K562 (cell line): ENCODE data around the gene WTAP. TPM values are rescaled to one million over a fixed set of nuclear protein-coding genes. Genes with fewer than 3 reads are reported as not detected.

Experiments used
- ATAC-seq: fragments of 200-7000 bp; cut with Tn5 transposase; 3 replicates; pipeline ENCODE4 v1.9.1; 2020; ENCODE audit warnings: moderate library complexity
- BruUV-seq: library from RNA; stranded (reverse); fragments of 400-500 nt; replicated peaks from 2 replicates; lab custom pipeline; 2021; lab: Mats Ljungman, UMichigan
- CTCF ChIA-PET: fragments of 300-600 bp; formaldehyde crosslinking; extraction: SDS; loops from one replicate; lab custom pipeline; 2021; ENCODE audit warnings: low intra/inter-chr PET ratio; lab: Yijun Ruan, JAX
- POLR2A ChIA-PET: fragments of 300-600, 350-650 bp; sonication (Branson Sonifier 250); formaldehyde crosslinking; extraction: SDS; loops from one replicate; lab custom pipeline; 2021; ENCODE audit warnings: antibody characterized with exemption, inconsistent platforms; lab: Yijun Ruan, JAX
- DNase-seq, 4 experiments: peaks; one replicate each; pipeline versions ENCODE4 v3.0.0 to v3.0.0-alpha.2; 2011 to 2018; ENCODE audit warnings: low spot score in 3 of 4, mixed read lengths in 3 of 4; ENCODE audit errors: extremely low read depth in 1 of 4
- FAIRE-seq: peaks from 2 replicates; lab custom pipeline; 2011; peaks lifted over from hg19 to GRCh38; lab: Jason Lieb, UNC
- H2AFZ ChIP-seq: 2 replicates; pipeline ENCODE4 v1.6.0; 2011; ENCODE audit warnings: low read depth, low read length, control low read depth, inconsistent platforms
- H3K27ac ChIP-seq: fragments of 200-600 bp; 3 replicates; pipeline ENCODE4 v1.8.0; 2011; ENCODE audit warnings: low read depth, mild to moderate bottlenecking, control low read depth, inconsistent platforms, low read length, moderate library complexity, mixed read lengths; ENCODE audit errors: extremely low read depth
- H3K27me3 ChIP-seq, 2 experiments: fragments of 300-600 bp in 1 of 2; 2 replicates in 1 of 2; 3 replicates in 1 of 2; pipeline versions ENCODE4 v1.6.0 to v1.8.0; 2011; ENCODE audit warnings: inconsistent platforms in 2 of 2, low read length in 2 of 2, mild to moderate bottlenecking in 1 of 2, mixed read lengths in 1 of 2, moderate library complexity in 1 of 2; ENCODE audit not compliant: control insufficient read depth in 2 of 2, insufficient read depth in 2 of 2
- H3K36me3 ChIP-seq: fragments of 300-600 bp; 3 replicates; pipeline ENCODE4 v1.8.0; 2011; ENCODE audit warnings: mild to moderate bottlenecking, low read length, inconsistent platforms; ENCODE audit not compliant: control insufficient read depth, insufficient read depth
- H3K4me1 ChIP-seq, 2 experiments: fragments of 200-600 bp in 1 of 2; replicated peaks in 1 of 2; 2 replicates in 1 of 2; 3 replicates in 1 of 2; pipeline versions ENCODE4 v1.5.1 to v1.8.0; 2011; ENCODE audit warnings: inconsistent platforms in 2 of 2, low read length in 2 of 2, mild to moderate bottlenecking in 1 of 2, mixed read lengths in 1 of 2, moderate library complexity in 1 of 2; ENCODE audit not compliant: control insufficient read depth in 2 of 2, insufficient read depth in 2 of 2
- H3K4me2 ChIP-seq: 2 replicates; pipeline ENCODE4 v1.6.1; 2011; ENCODE audit warnings: low read length, control low read depth, inconsistent platforms, mixed read lengths; ENCODE audit not compliant: insufficient read depth
- H3K4me3 ChIP-seq: fragments of 200-600 bp; sonication (generic), shearing (Covaris generic); 2 replicates; pipeline ENCODE4 v1.5.1; 2016; ENCODE audit warnings: control low read depth, inconsistent platforms
- H3K79me2 ChIP-seq: fragments of 200-600 bp; 3 replicates; pipeline ENCODE4 v1.8.0; 2011; ENCODE audit warnings: low read length, inconsistent platforms; ENCODE audit not compliant: control insufficient read depth, insufficient read depth
- H3K9ac ChIP-seq, 2 experiments: 2 replicates each; pipeline versions ENCODE4 v1.6.0 to v1.6.1; 2011; ENCODE audit warnings: low read depth in 2 of 2, low read length in 2 of 2, control low read depth in 1 of 2, inconsistent platforms in 1 of 2, mild to moderate bottlenecking in 1 of 2, mixed read lengths in 1 of 2; ENCODE audit not compliant: insufficient read depth in 1 of 2
- H3K9me1 ChIP-seq: one replicate; pipeline ENCODE4 v1.6.0; 2011; ENCODE audit warnings: inconsistent platforms, mild to moderate bottlenecking, low read length, moderate library complexity; ENCODE audit not compliant: control insufficient read depth, insufficient read depth
- H3K9me3 ChIP-seq: replicated peaks from 2 replicates; pipeline ENCODE4 v1.5.1; 2011; ENCODE audit warnings: low read depth, low read length, inconsistent platforms; ENCODE audit not compliant: control insufficient read depth, insufficient read depth
- H4K20me1 ChIP-seq: replicated peaks from 2 replicates; pipeline ENCODE4 v1.6.1; 2011; ENCODE audit warnings: low read length, inconsistent platforms, mixed read lengths; ENCODE audit not compliant: control insufficient read depth, insufficient read depth
- ATF6 ChIP-seq: sonication (generic); formaldehyde crosslinking; IDR thresholded peaks from 2 replicates; pipeline ENCODE4 v1.4.0; 2020; ENCODE audit warnings: mild to moderate bottlenecking, missing genetic modification reagents
- CCNT2 ChIP-seq: IDR thresholded peaks from 2 replicates; pipeline ENCODE4 v1.6.1; 2011; ENCODE audit warnings: borderline replicate concordance, low read depth, mild to moderate bottlenecking, moderate library complexity, mixed read lengths, low read length; ENCODE audit not compliant: insufficient read length; ENCODE audit errors: extremely low read depth
- DLX4 ChIP-seq: fragments of 250-450 bp; sonication (Bioruptor Pico); IDR thresholded peaks from 2 replicates; pipeline ENCODE4 v1.6.1; 2021; ENCODE audit warnings: mild to moderate bottlenecking
- ELF1 ChIP-seq: fragments of 200-800 bp; sonication (Bioruptor generic); IDR thresholded peaks from 2 replicates; pipeline ENCODE4 v1.6.1; 2016; ENCODE audit warnings: missing genetic modification characterization, missing compliant biosample characterization
- ETV6 ChIP-seq, 3 experiments: fragments of 150-350 bp in 1 of 3; sonication (generic) in 1 of 3; formaldehyde crosslinking in 1 of 3; IDR thresholded peaks; 2 replicates each; pipeline versions ENCODE4 v1.6.1 to v1.8.0; 2014 to 2022; ENCODE audit warnings: borderline replicate concordance in 2 of 3, low read depth in 2 of 3, antibody characterized with exemption in 1 of 3, low read length in 1 of 3, mild to moderate bottlenecking in 1 of 3, missing genetic modification reagents in 1 of 3
- FOXP1 ChIP-seq: sonication (generic); formaldehyde crosslinking; IDR thresholded peaks from 2 replicates; pipeline ENCODE4 v1.8.0; 2022; ENCODE audit warnings: mild to moderate bottlenecking, missing genetic modification reagents
- MIER1 ChIP-seq: fragments of 450-650 bp; IDR thresholded peaks from 2 replicates; pipeline ENCODE4 v1.6.1; 2016; ENCODE audit warnings: antibody characterized with exemption, mild to moderate bottlenecking, low read depth
- MTF1 ChIP-seq: fragments of 250-450 bp; sonication (Bioruptor Pico); IDR thresholded peaks from 2 replicates; pipeline ENCODE4 v1.9.0; 2021; ENCODE audit warnings: moderate library complexity, mild to moderate bottlenecking, inconsistent platforms, borderline replicate concordance
- NKRF ChIP-seq: fragments of 450-650 bp; IDR thresholded peaks from 2 replicates; pipeline ENCODE4 v1.6.1; 2016; ENCODE audit warnings: borderline replicate concordance
- SMAD4 ChIP-seq: fragments of 250-450 bp; sonication (Bioruptor Pico); conservative IDR thresholded peaks from 2 replicates; pipeline ENCODE4 v1.8.0; 2021; ENCODE audit warnings: inconsistent platforms, mild to moderate bottlenecking, moderate library complexity
- TCF15 ChIP-seq: fragments of 250-450 bp; sonication (Bioruptor Pico); IDR thresholded peaks from 2 replicates; pipeline ENCODE4 v1.8.0; 2022; ENCODE audit warnings: moderate library complexity, mild to moderate bottlenecking, inconsistent platforms
- XRCC5 ChIP-seq: fragments of 200-400 bp; formaldehyde crosslinking; IDR thresholded peaks from 2 replicates; pipeline ENCODE4 v1.6.1; 2017; ENCODE audit warnings: low read depth, mild to moderate bottlenecking, low read length
- ZBTB7A ChIP-seq: IDR thresholded peaks from 2 replicates; pipeline ENCODE4 v1.6.1; 2011; ENCODE audit warnings: low read depth, mild to moderate bottlenecking, low read length, moderate library complexity, borderline replicate concordance; ENCODE audit not compliant: control insufficient read depth
- ZKSCAN3 ChIP-seq: fragments of 250-450 bp; sonication (Bioruptor Pico); IDR thresholded peaks from 2 replicates; pipeline ENCODE4 v1.4.0; 2020
- in situ Hi-C: fragments of 300-500 bp; cut with MboI; formaldehyde crosslinking; loops from 4 replicates; pipeline ENCODE4 v1.15.0; 2018; ENCODE audit warnings: inconsistent platforms, mixed read lengths
- intact Hi-C: fragments of 100-400 bp; cut with micrococcal nuclease; formaldehyde crosslinking; loops from 2 replicates; pipeline ENCODE4 v1.14.2; 2022
- polyA plus RNA-seq, 8 experiments: library from polyadenylated mRNA; depleted of rRNA in 4 of 8; stranded (reverse) in 5 of 8; unstranded in 3 of 8; fragments of >200 nt; fragmentation: Nextera tagmentation in 2 of 8; fragmentation: Illumina TruSeq in 1 of 8; extraction: Ambion mirVana in 2 of 8; extraction: Trizol in 1 of 8; gene quantifications; 2 replicates each; pipeline versions ENCODE4 v1.2.1 to v1.2.3, GENCODE V29; 2011 to 2014; ENCODE audit warnings: inconsistent platforms in 1 of 8, missing spikeins in 1 of 8
- total RNA-seq, 7 experiments: library from RNA; depleted of rRNA in 6 of 7; stranded (reverse); fragments of >200 nt in 6 of 7; fragmentation: Illumina TruSeq in 2 of 7; extraction: Trizol in 2 of 7; gene quantifications; 2 replicates each; pipeline versions ENCODE4 v1.2.1 to v1.2.3, GENCODE V29; 2011 to 2021; ENCODE audit warnings: low replicate concordance in 1 of 7

Gene WTAP
- total and polyA plus RNA-seq, 9 of the 15 experiments (the other 6 are each of a cell fraction or from before 2014, with no cell fraction given) = 52.4 to 156 (median 110) TPM

GRCh38 chr6:159766906-159767305 is 39.6 kb downstream of the WTAP start:
- in situ Hi-C loops (no loop called here), intact Hi-C loops (no loop called here)
- no peaks in the 10 kb centered on the region for H3K9me3 ChIP-seq
- ATAC-seq = no peak
- no peaks in the 10 kb centered on the region for H3K27me3 ChIP-seq
- H3K79me2 ChIP-seq = peaks cover 18% of the 10 kb centered on the region
- peaks cover 86% of the 10 kb centered on the region for H3K36me3 ChIP-seq
- DNase-seq = no peak
- no peak overlapping the region for H2AFZ ChIP-seq
- H3K9me1 ChIP-seq = no peaks in the 10 kb centered on the region
- H3K27ac ChIP-seq = no peak overlapping the region
- no TSS peak for BruUV-seq
- POLR2A ChIA-PET = interaction anchor here (0.6 to 0.8 kb wide), 3 partner anchors 9 to 641 kb away, joined by 3 read pairs; partner anchors contain the start of gene WTAP
- no peak overlapping the region for H3K4me3 ChIP-seq
- H4K20me1 ChIP-seq = no peaks in the 10 kb centered on the region
- no peak overlapping the region for H3K9ac ChIP-seq
- CTCF ChIA-PET = no interaction called here
- peaks cover 7 to 14% of the 10 kb centered on the region in 2 experiments; a peak in 4 of 5 replicates for H3K4me1 ChIP-seq
- H3K4me2 ChIP-seq = no peak overlapping the region
- FAIRE-seq = no peak
- no peak for TF ChIP-seq ELF1 (tag)
- TF ChIP-seq SMAD4 (CRISPR knock-in tag) = no peak
- no peak for TF ChIP-seq ETV6 (IDR thresholded peaks at IDR 0.05; ENCODE audit: borderline replicate concordance in 1 of 2, low read depth in 2 of 2, low read length in 1 of 2)
- TF ChIP-seq ETV6 (CRISPR knock-in tag; IDR thresholded peaks at IDR 0.05; ENCODE audit: borderline replicate concordance) = no peak
- no peak for TF ChIP-seq XRCC5
- no peak for TF ChIP-seq ATF6 (CRISPR knock-in tag)
- TF ChIP-seq NKRF = no peak
- no peak for TF ChIP-seq MIER1
- TF ChIP-seq CCNT2 = no peak
- TF ChIP-seq DLX4 (CRISPR knock-in tag) = no peak
- no peak for TF ChIP-seq ZKSCAN3 (CRISPR knock-in tag)
- no peak for TF ChIP-seq MTF1 (CRISPR knock-in tag)
- TF ChIP-seq TCF15 (CRISPR knock-in tag) = no peak
- no peak for TF ChIP-seq FOXP1 (CRISPR knock-in tag)
- no peak for TF ChIP-seq ZBTB7A
